Pancreas (tissue), 10 donors: Measurements from ENCODE around the gene BEST2. TPM values are rescaled to one million over a fixed set of nuclear protein-coding genes. Genes with fewer than 3 reads are reported as not detected.
"Not testable (repeated sequence)": the region's sequence is repeated elsewhere in the genome, so short reads cannot be mapped to it uniquely, and the experiment has no call there.

Experiments
- ATAC-seq, 4 donors: fragments of 200-7000 bp; cut with Tn5 transposase; one replicate each; pipeline versions ENCODE4 v1.8.0 to v1.9.1; 2020; ENCODE audit warnings: mild to moderate bottlenecking in 4 of 4, moderate library complexity in 4 of 4
- DNase-seq, 6 donors: peaks; one replicate each; pipeline ENCODE4 v3.0.0-alpha.2; 2020
- FAIRE-seq: peaks from 2 replicates; lab custom pipeline; 2012; peaks lifted over from hg19 to GRCh38; lab: Jason Lieb, UNC
- H3K27ac ChIP-seq, 4 donors: fragments of 200-600 bp; sonication (generic); 1 replicate in 3 of 4; 2 replicates in 1 of 4; pipeline versions ENCODE4 v1.5.0 to v1.8.0; 2020
- H3K27me3 ChIP-seq, 4 donors: fragments of 200-600 bp; one replicate each; pipeline ENCODE4 v1.8.0; 2021
- H3K36me3 ChIP-seq, 3 donors: fragments of 200-600 bp; sonication (generic) in 1 of 3; one replicate each; pipeline versions ENCODE4 v1.5.0 to v1.8.0; 2020 to 2021
- H3K4me1 ChIP-seq, 3 donors: fragments of 200-600 bp; one replicate each; pipeline ENCODE4 v1.8.0; 2021
- H3K4me3 ChIP-seq, 4 donors: fragments of 200-600 bp; sonication (generic) in 2 of 4; one replicate each; pipeline versions ENCODE4 v1.5.0 to v1.8.0; 2020 to 2021
- H3K9me3 ChIP-seq, 4 donors: fragments of 200-600 bp; one replicate each; pipeline ENCODE4 v1.8.0; 2021
- CTCF ChIP-seq, 4 donors: fragments of 200-600 bp; sonication (generic) in 3 of 4; IDR thresholded peaks; one replicate each; pipeline versions ENCODE4 v1.5.0 to v1.8.0; 2021; ENCODE audit warnings: antibody characterized with exemption in 4 of 4
- WGBS, 2 donors: extraction: QIAGEN DNeasy Blood & Tissue Kit; methylation state at CpG; one replicate each; pipeline ENCODE4 v1.1.7; 2013; 5-methylcytosine and 5-hydroxymethylcytosine counted together
- intact Hi-C, 3 donors: fragments of 100-400 bp; cut with DNase I; formaldehyde crosslinking; loops; one replicate each; pipeline versions ENCODE4 v1.11.1 to v1.14.2; 2022
- polyA plus RNA-seq, 2 donors: library from polyadenylated mRNA; stranded (reverse); fragments of 200-250 nt; gene quantifications; one replicate each; pipeline ENCODE4 v1.2.3, GENCODE V29; 2013
- total RNA-seq, 6 donors: library from RNA; stranded (reverse); fragmentation: NEBNext Ultra II Directional in 4 of 6; extraction: Animal tissue kit (Norgen Biotek cat#: 25700) in 4 of 6; gene quantifications; one replicate each; pipeline versions ENCODE4 v1.2.1 to v1.2.4, GENCODE V29; 2021 to 2023
- donor health status: healthy with polysubstance abuse.
- donor health status: DM: no; HTN: no; CAD: no; lungs with moderate emphysema.
- donor health status: DM: no; HTN: no; CAD: no.
- donor health status: control.
- donor health status: control.
- donor health status: Bipolar disorder and iron deficiency.
- donor health status: DM: yes; HTN: yes; CAD: no.
- donor health status: DM: no; HTN: no; CAD: no.
- donor health status: DM: no; HTN: no; CAD: no.
- donor health status: DM: yes; HTN: yes; CAD: no.

Gene BEST2
- total and polyA plus RNA-seq, 8 donors = not detected

- TF ChIP-seq CTCF (IDR thresholded peaks at IDR 0.05) = no peak
- peak; percentile 92 for FAIRE-seq
- Histone ChIP-seq H3K36me3 (peaks cover 0 to 6% (median 0%) of the 10 kb centered on the region in 3 donors), H3K4me3 (peak overlapping the region; percentile 51 to 73 (median 54)), H3K9me3 (no peaks in the 10 kb centered on the region), H3K27ac (peak overlapping the region; percentile 32 to 77 (median 67)), H3K27me3 (no peaks in the 10 kb centered on the region), H3K4me1 (peaks cover 0 to 19% (median 8%) of the 10 kb centered on the region in 3 donors)
- ATAC-seq = peak; percentile 91 to 95 (median 93)
- DNase-seq = peak; percentile 90 to 98 (median 96)
- intact Hi-C loops = no loop called here
- WGBS, 2 donors = 1% methylated on average over 26 to 32 of the region's 32 CpGs
These were observed 28.8 kb upstream of the BEST2 start for GRCh38 chr19:12722566-12723380.

GRCh38 chr19:12723381-12723640, 28.3 kb upstream of the BEST2 start:
- no peaks in the 10 kb centered on the region for H3K9me3 ChIP-seq
- no peak for FAIRE-seq
- no peaks in the 10 kb centered on the region for H3K27me3 ChIP-seq
- ATAC-seq = no peak
- intact Hi-C loops = no loop called here
- DNase-seq = no peak
- H3K27ac ChIP-seq = peak overlapping the region in 3 of 4 donors; percentile 42 to 77 (median 69)
- peaks cover 0 to 19% (median 8%) of the 10 kb centered on the region in 3 donors for H3K4me1 ChIP-seq
- peaks cover 0 to 5% (median 0%) of the 10 kb centered on the region in 3 donors for H3K36me3 ChIP-seq
- TF ChIP-seq CTCF (IDR thresholded peaks at IDR 0.05) = no peak
- peak overlapping the region; percentile 51 to 73 (median 54) for H3K4me3 ChIP-seq
- WGBS, 2 donors = 2 to 4% methylated on average over 7 of the region's 7 CpGs

GRCh38 chr19:12723641-12724426, 27.8 kb upstream of the BEST2 start, which contains the start of gene TNPO2:
TSS of gene TNPO2 (minus strand) at chr19:12723932. CDS start at chr19:12720977, 2,955 bp downstream.
- Histone ChIP-seq H3K4me3 (peak within 1 kb of the TSS; percentile 51 to 73 (median 54)), H3K36me3 (peaks cover 0 to under 1% (median 0%) of the 10 kb centered on the region in 3 donors), H3K27ac (peak within 1 kb of the TSS; percentile 32 to 77 (median 56)), H3K4me1 (peaks cover 0 to 19% (median 8%) of the 10 kb centered on the region in 3 donors), H3K27me3 (no peaks in the 10 kb centered on the region), H3K9me3 (no peaks in the 10 kb centered on the region)
- TF ChIP-seq CTCF (IDR thresholded peaks at IDR 0.05) = no peak
- no peak for FAIRE-seq
- ATAC-seq = peak; percentile 51 to 70 (median 63)
- intact Hi-C loops = no loop called here
- DNase-seq = peak in 4 of 6 donors; percentile 47 to 58 (median 54)
- 6 to 8% methylated on average over 28 of the region's 28 CpGs for WGBS, 2 donors

- H3K27me3 ChIP-seq, H3K9me3 ChIP-seq, DNase-seq, FAIRE-seq, H3K27ac ChIP-seq, ATAC-seq, intact Hi-C loops, H3K4me3 ChIP-seq: not testable (repeated sequence)
- Histone ChIP-seq H3K4me1 (peaks cover 0 to 15% (median 3%) of the 10 kb centered on the region in 3 donors), H3K36me3 (peaks cover 0 to 14% (median 10%) of the 10 kb centered on the region in 3 donors)
- WGBS, 2 donors = 91 to 92% methylated on average over 10 of the region's 10 CpGs
These were observed 26.0 kb upstream of the BEST2 start for GRCh38 chr19:12725612-12726011.

- H3K9me3 ChIP-seq = no peaks in the 10 kb centered on the region
- ATAC-seq (no peak), FAIRE-seq (no peak), DNase-seq (no peak)
- H3K36me3 ChIP-seq = peaks cover 0 to 20% (median 15%) of the 10 kb centered on the region in 3 donors
- WGBS, 2 donors = 94 to 95% methylated on average over 2 of the region's 2 CpGs
- no peak overlapping the region for H3K27ac ChIP-seq
- intact Hi-C loops = no loop called here
- H3K4me1 ChIP-seq = peaks cover 0 to 11% (median under 1%) of the 10 kb centered on the region in 3 donors
- TF ChIP-seq CTCF (IDR thresholded peaks at IDR 0.05) = no peak
- no peaks in the 10 kb centered on the region for H3K27me3 ChIP-seq
- H3K4me3 ChIP-seq = no peak overlapping the region
These were observed 24.6 kb upstream of the BEST2 start for GRCh38 chr19:12726988-12727316.
